Measurements from ENCODE around the gene NEU2.

Gene NEU2

DNA sequence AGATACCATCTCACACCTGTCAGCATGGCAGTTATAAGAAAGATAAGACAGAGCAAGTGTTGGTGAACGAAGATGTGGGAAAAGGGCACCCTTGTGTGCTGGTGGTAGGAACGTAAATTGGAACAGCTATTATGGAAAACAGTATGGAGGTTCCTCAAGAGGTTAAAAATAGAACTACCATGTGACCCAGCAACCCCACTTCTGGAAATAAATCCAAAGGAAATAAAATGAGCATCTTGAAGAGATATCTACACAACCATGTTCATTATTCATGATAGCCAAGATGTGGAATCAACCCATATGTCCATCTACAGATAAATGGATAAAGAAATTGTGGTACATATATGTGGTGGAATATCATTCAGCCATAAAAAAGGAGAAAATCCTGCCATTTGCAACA lies 46.3 kb upstream of the NEU2 start:
- TF ChIP-seq FOXP2 (optimal IDR thresholded peaks at IDR 0.05; ENCODE audit: borderline replicate concordance, extremely low read depth, extremely low read length, insufficient read depth): no peak
- TF ChIP-seq SIN3A (IDR thresholded peaks at IDR 0.05; ENCODE audit: borderline replicate concordance, insufficient read depth, low read length): no peak
- TF ChIP-seq POLR2AphosphoS5 (IDR thresholded peaks at IDR 0.05; ENCODE audit: low read depth, low read length): no peak
- TF ChIP-seq, protein P1, sequence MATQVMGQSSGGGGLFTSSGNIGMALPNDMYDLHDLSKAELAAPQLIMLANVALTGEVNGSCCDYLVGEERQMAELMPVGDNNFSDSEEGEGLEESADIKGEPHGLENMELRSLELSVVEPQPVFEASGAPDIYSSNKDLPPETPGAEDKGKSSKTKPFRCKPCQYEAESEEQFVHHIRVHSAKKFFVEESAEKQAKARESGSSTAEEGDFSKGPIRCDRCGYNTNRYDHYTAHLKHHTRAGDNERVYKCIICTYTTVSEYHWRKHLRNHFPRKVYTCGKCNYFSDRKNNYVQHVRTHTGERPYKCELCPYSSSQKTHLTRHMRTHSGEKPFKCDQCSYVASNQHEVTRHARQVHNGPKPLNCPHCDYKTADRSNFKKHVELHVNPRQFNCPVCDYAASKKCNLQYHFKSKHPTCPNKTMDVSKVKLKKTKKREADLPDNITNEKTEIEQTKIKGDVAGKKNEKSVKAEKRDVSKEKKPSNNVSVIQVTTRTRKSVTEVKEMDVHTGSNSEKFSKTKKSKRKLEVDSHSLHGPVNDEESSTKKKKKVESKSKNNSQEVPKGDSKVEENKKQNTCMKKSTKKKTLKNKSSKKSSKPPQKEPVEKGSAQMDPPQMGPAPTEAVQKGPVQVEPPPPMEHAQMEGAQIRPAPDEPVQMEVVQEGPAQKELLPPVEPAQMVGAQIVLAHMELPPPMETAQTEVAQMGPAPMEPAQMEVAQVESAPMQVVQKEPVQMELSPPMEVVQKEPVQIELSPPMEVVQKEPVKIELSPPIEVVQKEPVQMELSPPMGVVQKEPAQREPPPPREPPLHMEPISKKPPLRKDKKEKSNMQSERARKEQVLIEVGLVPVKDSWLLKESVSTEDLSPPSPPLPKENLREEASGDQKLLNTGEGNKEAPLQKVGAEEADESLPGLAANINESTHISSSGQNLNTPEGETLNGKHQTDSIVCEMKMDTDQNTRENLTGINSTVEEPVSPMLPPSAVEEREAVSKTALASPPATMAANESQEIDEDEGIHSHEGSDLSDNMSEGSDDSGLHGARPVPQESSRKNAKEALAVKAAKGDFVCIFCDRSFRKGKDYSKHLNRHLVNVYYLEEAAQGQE (IDR thresholded peaks at IDR 0.05; ENCODE audit: insufficient read depth in 1 of 2, low read depth in 2 of 2, low read length in 2 of 2): no peak
- TF ChIP-seq TAF1 (IDR thresholded peaks at IDR 0.05; ENCODE audit: borderline replicate concordance, insufficient read depth, low read length): no peak

DNA sequence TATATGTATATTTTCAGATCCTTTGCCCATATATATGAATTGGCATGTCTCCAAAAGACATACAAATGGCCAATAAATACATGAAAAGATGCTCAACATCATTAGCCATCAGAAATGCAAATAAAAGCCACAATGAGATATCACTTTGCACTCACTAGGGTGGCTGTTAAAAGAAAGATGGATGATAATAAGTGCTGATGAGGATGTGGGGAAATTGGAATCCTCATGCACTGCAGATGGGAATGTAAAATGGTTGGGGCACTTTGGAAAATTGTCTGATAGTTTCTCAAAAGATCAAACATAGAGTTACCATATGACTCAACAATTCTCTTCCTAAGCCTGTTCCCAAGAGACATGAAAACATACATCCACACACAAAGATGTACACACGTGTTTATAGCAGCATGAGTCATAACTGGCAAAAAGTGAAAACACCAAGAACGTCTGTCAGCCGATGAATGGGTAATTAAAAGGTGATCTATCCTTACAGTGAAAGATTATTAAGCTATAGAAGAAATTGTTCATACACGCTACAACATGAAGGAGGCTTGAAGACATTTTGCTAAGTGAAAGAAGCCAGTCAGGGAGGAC lies 39.1 kb upstream of the NEU2 start:
- TF ChIP-seq POLR2AphosphoS5 (IDR thresholded peaks at IDR 0.05; ENCODE audit: low read depth, low read length) (no peak), FOXP2 (optimal IDR thresholded peaks at IDR 0.05; ENCODE audit: borderline replicate concordance, extremely low read depth, extremely low read length, insufficient read depth) (no peak), SIN3A (IDR thresholded peaks at IDR 0.05; ENCODE audit: borderline replicate concordance, insufficient read depth, low read length) (no peak), TAF1 (IDR thresholded peaks at IDR 0.05; ENCODE audit: borderline replicate concordance, insufficient read depth, low read length) (no peak)
- TF ChIP-seq, protein P1 (IDR thresholded peaks at IDR 0.05; ENCODE audit: insufficient read depth in 1 of 2, low read depth in 2 of 2, low read length in 2 of 2): no peak

DNA sequence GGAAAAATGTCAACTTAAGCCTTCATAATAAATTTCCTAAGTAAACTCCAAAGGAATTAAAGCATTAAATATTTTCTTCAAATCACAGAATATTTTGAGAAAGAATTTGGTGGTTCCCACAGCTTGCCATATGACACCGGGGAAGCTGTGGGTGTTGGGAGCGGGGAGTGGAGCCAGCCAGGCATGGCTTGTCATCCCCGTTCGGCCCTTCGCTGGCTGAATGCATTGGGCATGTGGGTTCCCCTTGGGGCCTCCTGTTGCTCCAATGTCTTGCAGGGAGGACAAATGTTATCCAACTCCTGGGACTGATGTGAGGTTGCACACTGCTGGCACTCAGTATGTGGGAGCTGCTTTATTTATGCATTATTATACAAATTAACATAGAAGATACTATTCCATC lies 38.0 kb upstream of the NEU2 start:
- no peak for TF ChIP-seq SIN3A (IDR thresholded peaks at IDR 0.05; ENCODE audit: borderline replicate concordance, insufficient read depth, low read length)
- TF ChIP-seq, protein P1 (IDR thresholded peaks at IDR 0.05; ENCODE audit: insufficient read depth in 1 of 2, low read depth in 2 of 2, low read length in 2 of 2): no peak
- TF ChIP-seq POLR2AphosphoS5 (IDR thresholded peaks at IDR 0.05; ENCODE audit: low read depth, low read length): no peak
- no peak for TF ChIP-seq TAF1 (IDR thresholded peaks at IDR 0.05; ENCODE audit: borderline replicate concordance, insufficient read depth, low read length)
- TF ChIP-seq FOXP2 (optimal IDR thresholded peaks at IDR 0.05; ENCODE audit: borderline replicate concordance, extremely low read depth, extremely low read length, insufficient read depth): no peak

GRCh38 chr2:232997749-232998665 lies 34.5 kb upstream of the NEU2 start:
- no peak for TF ChIP-seq POLR2AphosphoS5 (IDR thresholded peaks at IDR 0.05; ENCODE audit: low read depth, low read length)
- TF ChIP-seq, protein P1 (IDR thresholded peaks at IDR 0.05; ENCODE audit: insufficient read depth in 1 of 2, low read depth in 2 of 2, low read length in 2 of 2): no peak
- TF ChIP-seq TAF1 (IDR thresholded peaks at IDR 0.05; ENCODE audit: borderline replicate concordance, insufficient read depth, low read length): no peak
- TF ChIP-seq SIN3A (IDR thresholded peaks at IDR 0.05; ENCODE audit: borderline replicate concordance, insufficient read depth, low read length): no peak
- TF ChIP-seq FOXP2 (optimal IDR thresholded peaks at IDR 0.05; ENCODE audit: borderline replicate concordance, extremely low read depth, extremely low read length, insufficient read depth): no peak
